GM10266 (cell line): Measurements from ENCODE around the gene MTMR3.
"Not testable (repeated sequence)": the region's sequence is repeated elsewhere in the genome, so short reads cannot be mapped to it uniquely, and the experiment has no call there.

Experiments
- DNase-seq: peaks from one replicate; pipeline ENCODE4 v3.0.0; 2012; ENCODE audit errors: extremely low spot score
- TF ChIP-seq, protein P1 (sequence below): IDR thresholded peaks from 2 replicates; pipeline ENCODE4 v1.5.1; 2012; ENCODE audit warnings: mild to moderate bottlenecking, low read depth; ENCODE audit not compliant: control insufficient read depth, insufficient read depth; ENCODE audit errors: missing control alignments

MTMR3 gene

DNA sequence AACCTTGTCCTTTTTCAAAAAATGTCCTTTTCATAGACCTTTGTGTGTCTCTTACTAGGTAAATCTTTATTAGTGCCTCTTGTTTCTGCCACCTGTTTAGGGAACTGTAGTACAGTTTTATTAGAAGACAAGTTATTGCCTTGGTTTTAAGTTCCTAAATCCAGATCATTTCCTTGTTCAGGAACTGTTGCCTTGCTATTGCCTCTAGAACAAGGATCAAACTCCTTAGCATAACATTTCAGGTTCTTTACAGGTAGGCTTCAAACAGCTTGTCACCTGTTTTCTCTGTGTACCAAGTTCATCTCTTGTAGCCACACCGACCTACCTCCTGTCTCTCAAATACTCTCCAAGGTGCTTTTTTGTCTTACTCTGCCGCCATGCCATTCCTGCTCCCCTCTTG is 75.2 kb downstream of the MTMR3 start:
- no peak for DNase-seq
- TF ChIP-seq, protein P1, sequence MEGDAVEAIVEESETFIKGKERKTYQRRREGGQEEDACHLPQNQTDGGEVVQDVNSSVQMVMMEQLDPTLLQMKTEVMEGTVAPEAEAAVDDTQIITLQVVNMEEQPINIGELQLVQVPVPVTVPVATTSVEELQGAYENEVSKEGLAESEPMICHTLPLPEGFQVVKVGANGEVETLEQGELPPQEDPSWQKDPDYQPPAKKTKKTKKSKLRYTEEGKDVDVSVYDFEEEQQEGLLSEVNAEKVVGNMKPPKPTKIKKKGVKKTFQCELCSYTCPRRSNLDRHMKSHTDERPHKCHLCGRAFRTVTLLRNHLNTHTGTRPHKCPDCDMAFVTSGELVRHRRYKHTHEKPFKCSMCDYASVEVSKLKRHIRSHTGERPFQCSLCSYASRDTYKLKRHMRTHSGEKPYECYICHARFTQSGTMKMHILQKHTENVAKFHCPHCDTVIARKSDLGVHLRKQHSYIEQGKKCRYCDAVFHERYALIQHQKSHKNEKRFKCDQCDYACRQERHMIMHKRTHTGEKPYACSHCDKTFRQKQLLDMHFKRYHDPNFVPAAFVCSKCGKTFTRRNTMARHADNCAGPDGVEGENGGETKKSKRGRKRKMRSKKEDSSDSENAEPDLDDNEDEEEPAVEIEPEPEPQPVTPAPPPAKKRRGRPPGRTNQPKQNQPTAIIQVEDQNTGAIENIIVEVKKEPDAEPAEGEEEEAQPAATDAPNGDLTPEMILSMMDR: no peak

DNA sequence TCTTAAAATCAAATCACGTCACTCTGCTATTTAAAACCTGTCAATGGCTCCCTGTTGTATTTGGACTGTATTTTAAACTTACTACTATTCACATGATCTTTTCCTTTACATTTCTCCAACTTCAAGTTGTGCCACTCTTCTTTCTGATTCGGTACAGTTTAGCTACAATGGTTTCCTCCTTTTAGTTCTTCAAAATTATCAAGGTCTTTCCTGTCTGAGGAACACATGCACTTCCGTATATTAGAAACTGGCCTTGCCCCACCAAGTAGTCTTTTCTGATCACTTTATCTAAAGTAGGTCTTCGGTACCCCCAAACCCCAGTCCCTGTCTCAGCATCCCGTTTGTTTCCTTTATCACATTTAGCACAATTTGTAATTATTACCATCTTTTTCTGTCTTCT is 81.8 kb downstream of the MTMR3 start:
- TF ChIP-seq, protein P1: no peak
- DNase-seq: no peak

DNA sequence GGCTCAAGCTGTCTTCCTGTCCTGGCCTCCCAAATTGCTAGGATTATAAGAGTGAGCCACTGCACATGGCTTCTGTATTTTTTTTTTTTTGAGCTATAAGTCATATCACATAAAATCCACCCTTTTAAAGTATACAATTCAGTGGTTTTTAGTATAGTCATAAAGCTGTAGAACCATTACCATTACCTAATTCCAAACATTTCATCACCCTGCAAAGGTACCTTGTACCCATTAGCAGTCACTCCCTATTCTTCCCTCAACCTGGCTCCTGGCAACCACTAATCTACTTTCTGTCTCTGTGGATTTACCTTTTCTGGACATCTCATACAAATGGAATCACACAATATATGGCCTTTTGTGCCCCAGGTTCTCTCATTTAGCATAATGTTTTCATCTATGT is 84.5 kb downstream of the MTMR3 start:
- DNase-seq: no peak
- TF ChIP-seq, protein P1: no peak

DNA sequence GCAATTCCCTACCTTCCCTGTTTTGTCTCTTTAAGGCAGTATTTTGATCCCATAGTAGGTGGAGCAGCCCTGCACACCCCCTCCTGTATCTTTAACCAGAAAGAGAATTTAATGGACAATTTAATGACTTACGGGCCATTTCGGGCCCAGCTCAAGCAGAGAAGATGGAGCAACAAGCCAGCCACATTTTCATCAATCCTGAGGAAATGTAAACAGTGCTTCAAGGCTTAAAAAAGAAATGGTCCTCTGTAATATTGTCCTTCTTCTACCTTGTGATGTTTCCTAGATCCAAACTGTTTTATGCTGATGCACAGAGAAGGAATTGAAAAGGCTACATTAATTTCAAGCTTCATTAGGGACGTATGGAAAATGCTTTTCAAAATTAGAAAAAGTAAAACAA is 88.6 kb downstream of the MTMR3 start:
- DNase-seq: no peak
- TF ChIP-seq, protein P1: no peak

DNA sequence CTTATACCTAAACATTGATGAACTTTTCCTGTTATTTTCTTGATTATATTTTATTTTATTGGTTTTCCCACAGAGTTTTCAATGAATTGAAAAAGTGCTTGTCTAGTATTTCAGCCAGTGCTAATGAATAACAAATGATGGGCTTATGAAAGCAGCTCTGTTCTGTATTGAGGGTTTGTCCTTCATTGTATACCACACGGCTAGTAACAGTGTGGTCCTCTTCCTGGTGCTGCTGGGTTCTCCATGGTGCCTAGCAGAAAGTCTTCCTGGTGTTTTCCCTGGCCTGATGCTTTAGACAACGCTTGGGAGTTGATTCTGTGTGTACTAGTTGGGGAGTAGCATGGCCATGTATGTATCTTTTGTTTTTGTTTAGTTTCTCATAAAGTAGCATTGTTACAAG is 89.1 kb downstream of the MTMR3 start:
- no peak for DNase-seq
- TF ChIP-seq, protein P1: no peak

DNA sequence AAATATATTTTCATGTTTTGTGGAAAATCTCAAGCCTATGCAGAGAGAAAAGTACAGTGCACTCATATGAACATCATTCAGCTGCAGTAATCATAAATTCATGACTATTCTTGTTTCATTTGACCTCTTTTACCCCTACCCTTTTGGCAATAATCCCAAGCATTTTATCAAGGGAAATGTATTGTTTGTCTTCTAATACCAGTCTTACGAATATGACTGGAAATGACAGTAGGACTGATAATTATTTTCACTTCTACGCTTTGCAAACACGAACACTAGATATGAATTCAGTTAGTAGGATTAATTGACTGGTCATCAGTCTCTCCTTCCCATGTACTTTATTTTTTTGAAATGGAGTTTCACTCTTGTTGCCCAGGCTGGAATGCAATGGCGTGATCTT is 90.3 kb downstream of the MTMR3 start:
- no peak for DNase-seq
- TF ChIP-seq, protein P1: no peak

DNA sequence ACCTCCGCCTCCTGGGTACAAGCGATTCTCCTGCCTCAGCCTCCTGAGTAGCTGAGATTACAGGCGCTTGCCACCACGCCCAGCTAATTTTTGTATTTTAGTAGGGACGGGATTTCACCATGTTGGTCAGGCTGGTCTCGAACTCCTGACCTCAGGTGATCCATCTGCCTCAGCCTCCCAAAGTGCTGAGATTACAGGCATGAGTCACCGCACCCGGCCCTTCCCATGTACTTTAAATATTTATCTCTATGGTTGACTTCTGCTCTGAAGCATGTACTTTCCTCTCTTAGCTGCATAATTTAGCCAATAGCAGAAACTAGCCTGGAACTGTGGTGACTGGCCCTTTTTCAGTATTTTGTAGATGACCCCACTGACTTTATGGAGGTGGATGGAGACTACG is 90.7 kb downstream of the MTMR3 start:
- not testable (repeated sequence) for DNase-seq

DNA sequence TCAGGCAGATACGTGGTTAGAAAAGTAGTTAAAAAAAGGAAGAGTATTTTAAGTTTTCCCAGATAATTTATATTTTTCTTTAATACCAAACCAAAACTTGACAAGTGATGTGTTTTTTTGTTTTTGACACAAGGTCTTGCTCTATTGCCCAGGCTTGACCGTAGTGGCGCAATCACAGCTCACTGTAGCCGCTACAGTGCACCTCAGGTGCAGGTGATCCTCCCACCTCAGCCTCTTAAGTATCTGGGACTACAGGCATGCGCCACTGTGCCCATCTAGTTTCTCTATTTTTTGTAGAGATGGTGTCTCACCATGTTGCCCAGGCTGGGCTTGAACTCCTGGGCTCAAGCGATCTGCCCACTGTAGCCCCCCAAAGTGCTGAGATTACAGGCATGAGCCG is 92.5 kb downstream of the MTMR3 start:
- TF ChIP-seq, protein P1: no peak
- no peak for DNase-seq
